Occipital lobe (tissue), 2 donors: ENCODE results near the gene SLC39A7. TPM values are rescaled to one million over a fixed set of nuclear protein-coding genes. Genes with fewer than 3 reads are reported as not detected.

Experiments used
- DNase-seq: peaks from one replicate; lab custom pipeline; 2025; lab: John Stamatoyannopoulos, UW
- total RNA-seq: library from RNA; depleted of rRNA; stranded (reverse); fragments of >200 nt; gene quantifications from one replicate; pipeline ENCODE4 v1.2.3, GENCODE V29; 2014

Gene SLC39A7, protein sequence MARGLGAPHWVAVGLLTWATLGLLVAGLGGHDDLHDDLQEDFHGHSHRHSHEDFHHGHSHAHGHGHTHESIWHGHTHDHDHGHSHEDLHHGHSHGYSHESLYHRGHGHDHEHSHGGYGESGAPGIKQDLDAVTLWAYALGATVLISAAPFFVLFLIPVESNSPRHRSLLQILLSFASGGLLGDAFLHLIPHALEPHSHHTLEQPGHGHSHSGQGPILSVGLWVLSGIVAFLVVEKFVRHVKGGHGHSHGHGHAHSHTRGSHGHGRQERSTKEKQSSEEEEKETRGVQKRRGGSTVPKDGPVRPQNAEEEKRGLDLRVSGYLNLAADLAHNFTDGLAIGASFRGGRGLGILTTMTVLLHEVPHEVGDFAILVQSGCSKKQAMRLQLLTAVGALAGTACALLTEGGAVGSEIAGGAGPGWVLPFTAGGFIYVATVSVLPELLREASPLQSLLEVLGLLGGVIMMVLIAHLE
- 34.8 TPM for total RNA-seq

DNA sequence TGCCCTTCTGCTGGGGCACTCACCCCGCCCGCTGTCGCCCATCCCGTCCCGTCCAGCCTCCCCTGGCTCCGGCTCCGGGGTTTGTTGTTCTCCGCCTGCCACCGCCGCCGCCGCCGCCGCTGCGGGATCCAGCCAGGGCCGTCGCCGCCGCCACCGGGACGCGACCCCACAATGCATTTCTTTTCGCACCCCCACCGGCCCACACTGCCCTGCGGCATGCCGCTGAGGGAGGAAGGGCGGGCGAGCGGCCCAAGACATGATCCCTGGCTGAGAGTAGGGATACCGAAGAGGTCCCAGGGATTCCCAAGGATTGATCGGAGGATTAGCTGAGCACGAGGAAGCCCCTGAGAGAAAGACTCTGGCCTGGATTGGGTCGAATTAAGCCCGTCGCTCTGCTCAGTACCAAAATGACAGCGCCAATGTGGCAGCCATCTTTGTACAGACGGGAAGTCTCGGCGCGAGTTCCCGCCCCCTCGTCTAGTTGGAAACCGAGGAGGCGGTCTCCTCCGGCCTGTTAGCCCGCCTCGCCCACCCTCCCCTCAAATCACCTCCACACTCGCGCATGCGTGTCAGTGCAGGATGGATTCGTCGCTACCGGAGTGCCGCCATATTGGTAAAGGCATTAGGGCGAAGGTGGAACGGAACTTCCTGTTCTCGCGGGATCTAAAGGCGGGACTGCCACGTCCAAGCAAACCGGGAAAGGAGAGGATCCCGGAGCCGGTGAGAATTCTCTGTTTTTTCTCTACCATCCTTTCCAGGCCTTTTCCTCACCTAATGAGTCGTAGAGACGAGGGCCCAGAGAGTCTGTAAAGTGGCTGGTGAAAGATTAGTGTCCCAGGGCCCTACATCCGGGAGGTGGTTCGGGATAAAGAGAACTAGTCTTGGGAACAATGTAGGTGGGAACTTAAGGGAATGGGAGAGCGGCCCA lies at the start of gene SLC39A7, which contains the start of gene RXRB:
Gene SLC39A7 (plus strand): TSS at position 649 of the 928 bp plus-strand sequence. CDS start 379 bp downstream, outside the sequence.
Gene RXRB (minus strand): TSS at position 447 of the 928 bp plus-strand sequence. CDS start 189 bp downstream, at position 258.
- DNase-seq = peak; percentile 99

DNA sequence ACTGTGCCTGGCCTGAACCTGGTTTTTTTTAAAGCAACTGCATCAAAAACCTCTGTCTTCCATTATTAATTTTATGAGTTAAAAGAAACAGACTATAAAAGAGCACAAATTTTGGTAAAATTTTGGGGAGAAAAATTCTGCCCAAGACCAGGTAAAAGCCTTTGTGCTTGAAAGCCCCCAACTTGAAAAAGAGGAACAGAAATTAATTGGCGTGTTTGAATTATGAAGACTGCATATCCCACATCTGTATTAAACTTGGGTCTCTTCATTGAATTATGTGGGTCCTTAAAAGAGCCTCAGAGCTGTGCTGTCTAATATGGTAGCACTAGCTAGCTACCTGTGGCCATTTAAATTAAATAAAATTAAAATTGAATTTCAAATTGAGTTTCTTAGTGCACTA lies 49.6 kb upstream of the SLC39A7 start:
- no peak for DNase-seq

DNA sequence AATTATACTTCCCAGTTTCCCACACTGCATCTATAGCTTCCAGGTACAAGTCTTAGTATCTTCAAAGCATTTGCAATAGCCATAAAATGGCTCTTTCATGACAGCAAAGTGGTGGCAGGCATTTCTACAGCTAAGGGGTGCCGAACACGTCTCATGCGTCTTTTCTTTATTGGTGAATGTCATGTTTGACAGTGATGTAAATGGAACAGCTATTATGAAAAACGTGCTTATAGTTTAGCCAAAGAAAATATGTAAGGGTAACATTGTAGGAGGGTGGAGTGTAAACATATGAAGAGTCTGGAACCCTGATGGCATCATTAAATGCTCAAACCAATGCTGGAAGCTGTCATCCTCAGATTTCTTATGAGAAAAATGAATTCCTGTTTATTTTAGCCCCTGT lies 46.3 kb upstream of the SLC39A7 start:
- no peak for DNase-seq

DNA sequence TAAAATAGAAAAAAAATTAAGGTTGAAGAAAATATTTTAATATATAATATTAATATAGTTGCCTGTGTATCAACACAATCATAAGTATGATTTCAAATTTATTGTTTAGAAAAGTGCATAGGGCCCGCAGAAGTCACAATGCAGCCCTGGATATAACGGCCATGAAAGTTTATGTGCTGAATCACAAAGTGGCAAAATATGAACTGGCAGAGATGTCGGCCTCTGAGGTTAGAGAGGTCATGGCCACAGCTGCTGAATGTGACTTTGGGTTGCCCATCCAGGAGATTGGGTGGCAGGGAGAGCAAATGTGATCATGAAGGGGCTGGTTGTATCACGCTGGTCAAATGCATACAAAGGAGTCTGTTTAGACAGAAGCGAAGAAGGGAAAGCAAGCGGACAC lies 44.1 kb upstream of the SLC39A7 start:
- no peak for DNase-seq

DNA sequence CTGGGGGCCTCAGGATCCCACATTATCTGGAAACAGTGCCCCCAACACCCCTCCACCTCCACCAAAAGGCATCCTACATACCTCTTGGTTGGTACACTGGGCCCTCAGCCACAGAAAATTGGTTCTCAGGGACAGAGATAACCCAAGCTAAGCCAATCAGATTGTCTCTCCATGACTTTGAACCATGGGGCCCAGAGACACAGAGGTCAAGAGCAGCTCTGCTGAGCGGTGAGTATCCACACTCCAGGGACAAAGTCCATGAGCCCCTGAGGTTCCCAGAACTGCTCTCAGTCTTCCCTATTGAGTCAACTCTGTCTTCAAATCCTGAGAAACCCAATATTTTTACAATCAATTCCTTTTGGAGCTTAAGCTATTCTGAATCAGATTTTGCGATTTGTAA lies 43.7 kb upstream of the SLC39A7 start:
- no peak for DNase-seq

DNA sequence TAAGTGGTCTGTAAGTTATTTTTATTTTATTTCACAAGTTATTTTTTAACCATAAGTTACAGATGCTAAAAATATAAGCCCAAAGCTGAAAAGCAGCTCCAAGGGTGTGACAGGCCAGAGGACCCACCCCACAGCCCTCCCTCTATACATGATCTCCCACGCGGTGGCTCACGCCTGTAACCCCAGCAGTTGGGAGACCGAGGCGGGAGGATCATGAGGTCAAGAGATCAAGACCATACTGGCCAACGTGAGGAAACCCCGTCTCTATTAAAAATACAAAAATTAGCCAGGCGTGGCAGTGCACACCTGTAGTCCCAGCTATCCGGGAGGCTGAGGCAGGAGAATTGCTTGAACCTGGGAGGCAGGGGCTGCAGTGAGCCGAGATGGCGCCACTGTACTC lies 40.6 kb upstream of the SLC39A7 start:
- DNase-seq = no peak

DNA sequence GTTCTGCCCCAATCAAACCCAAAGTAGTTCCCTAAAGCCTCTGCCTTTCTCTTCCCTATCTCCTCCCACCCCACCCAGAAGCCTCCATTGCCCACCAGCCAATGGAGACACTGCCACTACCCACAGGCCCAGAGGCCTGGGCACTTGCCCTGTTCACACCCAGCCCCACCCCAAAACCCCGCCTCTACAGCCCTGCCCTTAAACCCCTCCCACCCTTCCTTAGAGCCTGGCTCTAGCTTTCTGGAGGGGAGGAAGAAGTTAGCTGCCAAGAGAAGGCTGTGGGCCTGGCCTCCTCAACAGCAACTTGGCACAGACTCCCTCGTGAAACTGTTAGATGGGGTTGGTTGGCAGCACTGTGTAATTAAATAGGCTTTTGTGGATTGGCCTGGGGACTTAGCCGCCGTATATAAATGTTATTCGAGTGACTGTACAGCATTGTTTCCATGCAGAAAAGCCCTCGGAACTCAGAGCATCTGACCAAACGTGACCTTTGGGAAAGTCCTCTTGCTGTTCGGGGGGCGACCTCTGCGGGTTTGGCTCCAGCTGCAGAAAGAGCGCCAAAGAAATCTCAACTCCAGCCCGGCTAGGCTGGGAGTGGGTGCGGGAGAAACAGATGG lies 39.8 kb upstream of the SLC39A7 start:
- no peak for DNase-seq

DNA sequence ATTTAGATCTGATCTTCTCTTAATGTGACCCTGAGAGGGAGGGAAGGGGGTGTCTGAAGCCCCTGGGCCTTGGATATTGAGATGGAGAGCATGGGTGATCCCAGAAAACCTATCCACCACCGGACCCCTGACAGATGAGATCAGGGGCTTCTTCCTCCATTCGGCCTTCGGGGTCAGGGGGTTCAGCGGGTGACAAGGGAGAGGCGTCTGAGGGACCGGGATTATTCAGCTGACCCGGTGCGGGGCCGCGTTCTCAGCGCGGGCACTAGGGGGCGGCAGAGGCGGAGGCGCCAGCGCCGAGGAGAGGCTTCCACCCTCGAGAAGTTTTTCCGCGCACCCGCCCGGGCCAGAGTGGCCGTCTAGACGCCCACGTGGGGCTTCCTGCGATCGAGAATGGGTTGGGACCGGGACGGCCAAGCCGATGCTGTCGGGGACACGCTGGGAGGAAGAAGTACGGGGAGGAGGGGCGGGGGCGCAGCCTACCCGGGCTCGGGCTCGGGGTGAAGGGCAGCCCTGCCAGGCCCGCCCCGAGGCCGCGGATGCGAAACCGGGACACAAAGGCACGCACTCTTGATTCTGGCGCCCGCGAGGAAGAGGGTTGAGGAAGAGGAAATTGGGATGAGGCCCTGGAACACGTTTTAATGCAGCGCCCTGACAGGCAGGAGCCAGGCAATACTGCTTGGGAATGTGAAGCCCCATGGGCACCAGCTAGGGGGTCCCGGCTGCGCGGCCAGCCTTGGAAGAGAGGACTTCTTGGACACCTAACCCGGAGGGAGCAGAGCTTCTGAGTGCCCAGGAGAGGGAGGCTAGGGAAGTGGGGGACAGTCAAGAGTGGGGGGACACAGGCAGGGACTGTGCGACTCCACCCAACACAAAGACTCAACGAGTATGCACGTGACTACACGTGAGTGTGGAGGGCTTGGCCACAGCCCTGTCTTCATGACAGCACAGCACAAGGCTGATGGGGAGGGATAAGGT lies 39.0 kb upstream of the SLC39A7 start:
- DNase-seq = peak; percentile 24

DNA sequence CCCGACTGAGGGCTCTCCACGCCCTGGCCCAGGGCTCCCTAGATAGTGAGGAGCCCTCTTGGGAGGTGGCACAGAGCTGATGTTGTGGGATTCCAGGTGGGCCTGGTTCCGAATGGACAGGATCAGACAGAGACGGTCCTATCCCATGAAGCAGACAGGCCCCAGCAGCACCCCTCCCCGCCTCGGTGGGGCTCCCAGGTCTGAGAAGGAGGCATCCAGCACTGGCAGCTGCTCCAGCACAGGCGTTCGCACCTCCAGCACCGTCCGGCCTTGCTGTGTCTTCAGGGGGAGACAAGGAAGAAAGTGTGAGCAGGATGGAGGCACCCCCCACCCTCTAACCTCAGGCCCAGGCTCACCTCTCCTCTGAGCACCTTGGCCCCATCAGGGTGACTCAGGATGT lies 37.1 kb upstream of the SLC39A7 start:
- no peak for DNase-seq

DNA sequence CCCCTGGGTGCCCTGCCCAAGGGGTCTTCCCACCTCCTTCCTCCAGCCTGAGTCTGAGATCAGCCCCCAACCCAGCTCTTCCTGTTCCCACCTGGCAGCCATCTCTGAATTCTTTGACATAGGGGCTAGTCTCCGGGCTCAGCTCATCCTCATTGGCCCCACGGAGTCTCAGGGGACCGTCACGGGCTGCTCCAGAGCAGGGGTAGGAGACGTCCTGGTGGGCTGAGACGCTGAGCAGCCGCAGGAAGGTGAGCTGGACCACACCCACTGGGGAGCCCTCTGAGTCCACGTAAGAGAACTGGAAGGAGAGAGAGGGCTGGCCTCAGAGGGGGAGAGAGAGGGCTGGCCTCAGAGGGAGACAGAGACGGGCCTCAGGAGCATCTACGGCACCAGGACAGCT lies 36.5 kb upstream of the SLC39A7 start:
- no peak for DNase-seq

DNA sequence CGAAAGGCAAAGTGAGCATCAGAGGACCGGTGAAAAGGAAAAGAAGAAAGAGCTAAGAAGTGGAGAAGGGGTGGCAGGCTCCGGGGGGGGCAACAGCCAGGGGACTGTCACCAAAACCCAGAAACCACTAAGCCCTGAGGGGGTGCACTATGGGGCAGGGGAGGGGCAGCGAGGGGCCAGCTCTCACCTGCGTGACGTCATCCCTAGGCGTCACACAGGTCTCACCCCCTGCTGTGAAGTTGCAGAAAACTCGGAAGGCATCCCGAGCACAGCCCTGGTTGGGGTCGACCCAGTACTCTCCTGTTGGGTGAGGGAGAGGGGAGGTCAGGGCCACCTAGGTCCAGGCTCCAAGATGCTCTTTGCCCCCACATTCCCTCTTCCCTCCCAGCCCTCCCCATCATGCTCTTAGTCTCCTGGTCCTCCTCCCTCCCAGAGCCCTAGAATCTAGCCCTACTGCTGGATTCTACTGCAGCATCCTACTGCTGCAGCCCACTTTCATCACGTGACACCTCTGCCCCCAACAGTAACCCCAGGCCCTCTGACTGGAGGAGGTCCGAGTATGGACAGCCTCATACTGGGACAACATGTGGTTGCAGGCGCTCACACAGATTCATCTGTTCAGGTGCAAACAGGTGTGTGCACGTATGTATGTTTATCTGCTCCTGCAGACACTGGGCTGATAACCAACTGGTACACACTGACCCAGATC lies 35.8 kb upstream of the SLC39A7 start:
- DNase-seq = no peak

DNA sequence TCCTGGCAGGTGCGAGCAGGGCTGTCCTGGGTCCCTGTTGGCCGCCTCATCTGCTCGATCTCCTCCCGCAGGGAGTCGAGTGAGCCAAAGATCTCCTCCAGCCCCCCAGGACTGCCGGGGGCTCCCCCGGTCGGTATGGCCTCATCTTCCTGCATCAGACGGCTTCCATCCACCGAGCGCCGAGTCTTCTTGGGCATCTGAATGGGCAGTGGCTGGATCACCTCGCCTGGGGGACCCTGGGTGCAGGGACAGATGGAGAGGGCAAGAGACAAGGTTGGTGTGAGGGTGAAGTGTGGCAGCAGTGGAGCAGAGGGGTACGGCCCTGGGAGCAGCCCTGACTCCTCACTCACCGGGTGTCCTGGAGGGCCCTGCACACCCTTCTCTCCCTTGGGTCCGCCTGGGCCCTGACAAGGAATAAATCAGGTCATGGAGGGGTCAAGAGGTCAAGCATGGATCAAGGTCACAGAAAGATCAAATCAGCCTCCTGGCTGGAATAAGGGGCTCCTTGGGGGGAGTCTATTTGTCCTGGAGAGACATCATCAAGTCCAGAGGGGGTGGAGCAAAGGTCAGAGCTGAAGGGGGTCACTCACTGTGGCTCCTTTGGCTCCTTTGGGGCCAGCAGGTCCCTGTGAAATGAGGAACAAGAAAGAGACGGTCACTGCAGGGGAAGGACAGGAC lies 34.9 kb upstream of the SLC39A7 start:
- DNase-seq = no peak

DNA sequence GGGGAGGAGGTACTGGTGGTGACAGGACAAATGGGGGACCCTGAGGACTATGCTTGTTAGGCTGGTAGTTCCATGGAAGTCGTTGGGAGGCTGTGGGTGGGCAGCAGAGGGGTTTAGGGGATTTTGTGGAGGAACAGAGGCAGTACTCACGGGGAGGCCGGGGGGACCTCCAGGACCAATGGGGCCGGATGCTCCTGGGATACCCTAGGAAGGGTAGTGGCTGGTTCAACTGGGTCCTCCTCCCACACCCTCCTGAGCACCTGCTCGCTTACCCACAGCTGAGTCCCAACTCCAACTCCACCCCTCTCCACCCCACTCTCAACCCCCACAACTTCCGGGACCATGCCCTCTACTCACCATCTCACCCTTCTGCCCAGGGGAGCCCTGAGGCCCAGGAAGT lies 34.3 kb upstream of the SLC39A7 start:
- DNase-seq = no peak

DNA sequence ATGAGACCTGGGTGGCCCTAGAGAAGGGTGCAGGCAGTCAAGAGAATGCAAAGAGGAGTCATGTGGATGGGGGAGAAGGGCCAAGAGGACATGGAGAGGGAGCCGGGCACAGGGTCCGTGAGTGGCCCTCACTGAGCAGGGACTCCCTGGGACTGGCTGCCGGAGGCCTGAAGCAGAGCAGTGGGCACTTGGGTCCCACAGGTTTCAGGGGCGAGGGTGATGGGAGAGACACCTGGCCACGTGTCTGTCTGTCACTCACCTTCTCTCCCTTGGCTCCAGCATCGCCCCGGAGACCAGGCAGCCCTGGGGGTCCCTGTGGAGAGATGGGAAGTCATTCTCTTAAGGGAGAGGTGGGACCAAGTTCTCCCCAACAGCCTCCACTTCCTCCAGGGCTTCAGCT lies 33.9 kb upstream of the SLC39A7 start:
- DNase-seq = no peak

DNA sequence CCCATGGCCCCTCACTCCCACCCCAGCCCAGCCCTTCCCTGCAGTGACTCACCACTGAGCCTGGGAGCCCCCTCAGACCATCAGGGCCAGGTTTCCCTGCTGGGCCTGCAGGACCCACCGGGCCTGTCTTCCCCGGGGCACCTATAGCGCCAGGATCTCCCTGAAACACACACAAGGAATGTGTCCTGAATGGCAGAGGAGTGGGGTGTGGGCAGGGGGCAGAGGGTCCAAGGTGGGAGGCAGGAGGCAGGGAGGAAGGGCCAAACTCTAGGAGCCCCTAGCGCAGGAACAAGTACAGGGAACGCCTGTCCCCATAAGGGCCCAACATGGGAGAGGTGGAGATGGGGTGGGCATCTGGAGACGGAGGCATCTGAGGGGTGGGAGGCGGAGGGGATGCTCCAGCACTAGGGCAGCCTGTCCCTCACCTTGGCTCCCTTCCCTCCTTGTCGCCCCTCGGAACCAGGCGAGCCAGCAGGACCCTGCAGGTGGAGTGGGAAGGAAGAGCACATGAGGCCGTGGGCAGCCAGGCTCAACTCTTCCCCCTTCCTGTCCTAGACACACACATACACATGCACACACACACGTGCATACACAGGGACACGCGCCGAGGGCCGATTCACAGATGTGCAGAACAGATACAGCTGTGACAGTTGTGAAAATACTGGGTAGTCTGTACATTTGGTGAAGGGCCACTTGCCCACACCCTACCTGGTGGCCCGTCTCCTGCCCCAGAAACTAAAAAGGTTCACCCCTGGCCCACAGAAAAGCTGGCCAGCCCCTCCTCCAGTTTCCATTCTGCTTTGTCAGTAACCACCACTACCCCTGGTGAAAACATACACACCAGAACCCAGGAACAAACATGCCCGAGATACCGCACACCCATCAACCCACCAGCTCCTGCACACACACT lies 33.0 kb upstream of the SLC39A7 start:
- DNase-seq = no peak

DNA sequence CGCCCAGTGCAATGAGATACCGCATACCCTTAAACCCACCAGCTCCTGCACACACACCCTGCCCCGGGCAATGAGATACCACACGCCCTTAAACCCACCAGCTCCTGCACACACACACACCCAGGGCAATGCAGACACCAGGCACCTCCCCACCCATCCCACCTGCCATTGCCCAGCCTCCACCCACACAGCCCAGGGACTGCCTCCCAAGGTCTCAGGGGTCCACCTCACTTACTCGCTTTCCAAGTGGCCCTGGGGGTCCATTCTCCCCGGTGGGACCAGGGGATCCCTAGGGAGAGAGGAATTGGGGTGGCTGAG lies 32.4 kb upstream of the SLC39A7 start:
- DNase-seq = no peak

DNA sequence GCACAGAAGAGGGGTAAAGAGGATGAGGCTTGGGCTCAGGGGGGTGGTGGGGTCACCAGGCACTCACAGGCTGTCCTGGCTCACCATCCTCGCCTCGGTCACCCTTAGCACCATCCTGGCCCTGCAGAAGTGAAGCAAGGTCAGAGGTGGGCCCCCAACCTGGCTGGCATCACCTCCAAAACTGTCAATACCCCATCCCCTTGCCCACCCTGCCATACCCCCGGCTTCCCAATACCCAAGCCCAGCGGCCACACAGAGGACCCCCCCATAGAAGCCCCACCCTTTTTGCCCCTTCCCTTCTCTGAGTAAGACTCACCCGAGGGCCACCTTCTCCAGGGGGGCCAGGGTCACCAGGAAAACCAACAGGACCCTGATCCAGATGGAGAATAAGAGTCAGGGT lies 32.0 kb upstream of the SLC39A7 start:
- DNase-seq = no peak
